NT2/D1 (cell line): ENCODE measurements around the gene AFF1.
"Not testable (repeated sequence)": the region's sequence is repeated elsewhere in the genome, so short reads cannot be mapped to it uniquely, and the experiment has no call there.

Experiments
- SUZ12 ChIP-seq: IDR thresholded peaks from 2 replicates; pipeline ENCODE4 v1.6.1; 2011; ENCODE audit not compliant: insufficient read length, insufficient read depth; ENCODE audit errors: extremely low read depth
- YY1 ChIP-seq: IDR thresholded peaks from 2 replicates; pipeline ENCODE4 v1.6.1; 2011; ENCODE audit not compliant: insufficient read length, insufficient read depth
- ZNF274 ChIP-seq: IDR thresholded peaks from 2 replicates; pipeline ENCODE4 v1.6.1; 2011; ENCODE audit warnings: mild to moderate bottlenecking, low read depth, low read length

- not testable (repeated sequence) for TF ChIP-seq ZNF274, SUZ12, YY1
Observed at GRCh38 chr4:86985852-86986251, 51.0 kb downstream of the AFF1 start.
